GM23248 (cell line): ENCODE results near the gene ARL3.

Experiments used
- EZH2 ChIP-seq: fragments of 200-600 bp; sonication (generic); IDR thresholded peaks from 2 replicates; pipeline ENCODE4 v1.6.1; 2018; ENCODE audit warnings: antibody characterized with exemption, mild to moderate bottlenecking; ENCODE audit not compliant: insufficient read depth, poor library complexity, severe bottlenecking
- EZH2phosphoT487 ChIP-seq: fragments of 200-600 bp; sonication (generic); IDR thresholded peaks from 2 replicates; pipeline ENCODE4 v1.6.1; 2018; ENCODE audit warnings: antibody characterized with exemption, moderate library complexity, mild to moderate bottlenecking, low read depth; ENCODE audit not compliant: insufficient read depth

GRCh38 chr10:102744374-102745051, 30.3 kb upstream of the ARL3 start:
- TF ChIP-seq EZH2 (no peak), EZH2phosphoT487 (no peak)
